Neural progenitor cell (in vitro differentiated cells): ENCODE results near the gene EME2.

Experiments used
- CTCF ChIP-seq: fragments of 200-600 bp; sonication (generic); IDR thresholded peaks from 2 replicates; pipeline ENCODE4 v1.5.1; 2017; ENCODE audit warnings: antibody characterized with exemption, mild to moderate bottlenecking
- EZH2 ChIP-seq: fragments of 200-600 bp; sonication (generic); IDR thresholded peaks from 2 replicates; pipeline ENCODE4 v1.6.1; 2017; ENCODE audit warnings: antibody characterized with exemption, mild to moderate bottlenecking, moderate library complexity
- EZH2phosphoT487 ChIP-seq: fragments of 200-600 bp; sonication (generic); IDR thresholded peaks from 2 replicates; pipeline ENCODE4 v1.6.1; 2017; ENCODE audit warnings: antibody characterized with exemption

- TF ChIP-seq CTCF = no peak
- no peak for TF ChIP-seq EZH2phosphoT487
- TF ChIP-seq EZH2 = no peak
These were observed 1.8 kb downstream of the EME2 start for GRCh38 chr16:1774448-1774780.
